ENCODE data around the gene SPAAR.
"Not testable (repeated sequence)": the region's sequence is repeated elsewhere in the genome, so short reads cannot be mapped to it uniquely, and the experiment has no call there.

SPAAR gene

DNA sequence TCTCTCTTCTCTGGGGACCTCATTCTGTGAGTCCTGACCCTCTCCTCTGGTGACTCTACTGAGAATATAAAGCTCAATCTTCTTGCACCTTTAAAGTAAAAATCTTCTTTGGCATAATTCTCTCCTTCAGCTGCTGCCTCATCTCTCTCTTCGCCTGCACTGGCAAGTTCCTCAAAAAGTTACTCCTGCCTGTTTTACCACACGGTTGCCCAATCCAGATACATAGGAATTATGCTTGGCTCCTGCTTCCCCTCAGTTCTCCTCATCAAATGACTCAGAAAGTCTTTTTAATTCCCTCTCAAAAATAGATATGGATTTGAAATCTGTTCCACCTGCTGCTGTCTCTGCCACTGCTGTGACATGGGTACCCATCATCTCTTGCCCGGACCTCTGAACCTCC, 17.6 kb upstream of the SPAAR start:
- TF ChIP-seq, protein P1, sequence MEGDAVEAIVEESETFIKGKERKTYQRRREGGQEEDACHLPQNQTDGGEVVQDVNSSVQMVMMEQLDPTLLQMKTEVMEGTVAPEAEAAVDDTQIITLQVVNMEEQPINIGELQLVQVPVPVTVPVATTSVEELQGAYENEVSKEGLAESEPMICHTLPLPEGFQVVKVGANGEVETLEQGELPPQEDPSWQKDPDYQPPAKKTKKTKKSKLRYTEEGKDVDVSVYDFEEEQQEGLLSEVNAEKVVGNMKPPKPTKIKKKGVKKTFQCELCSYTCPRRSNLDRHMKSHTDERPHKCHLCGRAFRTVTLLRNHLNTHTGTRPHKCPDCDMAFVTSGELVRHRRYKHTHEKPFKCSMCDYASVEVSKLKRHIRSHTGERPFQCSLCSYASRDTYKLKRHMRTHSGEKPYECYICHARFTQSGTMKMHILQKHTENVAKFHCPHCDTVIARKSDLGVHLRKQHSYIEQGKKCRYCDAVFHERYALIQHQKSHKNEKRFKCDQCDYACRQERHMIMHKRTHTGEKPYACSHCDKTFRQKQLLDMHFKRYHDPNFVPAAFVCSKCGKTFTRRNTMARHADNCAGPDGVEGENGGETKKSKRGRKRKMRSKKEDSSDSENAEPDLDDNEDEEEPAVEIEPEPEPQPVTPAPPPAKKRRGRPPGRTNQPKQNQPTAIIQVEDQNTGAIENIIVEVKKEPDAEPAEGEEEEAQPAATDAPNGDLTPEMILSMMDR (IDR thresholded peaks at IDR 0.05) = no peak
- H3K4me1 ChIP-seq = no peaks in the 10 kb centered on the region

DNA sequence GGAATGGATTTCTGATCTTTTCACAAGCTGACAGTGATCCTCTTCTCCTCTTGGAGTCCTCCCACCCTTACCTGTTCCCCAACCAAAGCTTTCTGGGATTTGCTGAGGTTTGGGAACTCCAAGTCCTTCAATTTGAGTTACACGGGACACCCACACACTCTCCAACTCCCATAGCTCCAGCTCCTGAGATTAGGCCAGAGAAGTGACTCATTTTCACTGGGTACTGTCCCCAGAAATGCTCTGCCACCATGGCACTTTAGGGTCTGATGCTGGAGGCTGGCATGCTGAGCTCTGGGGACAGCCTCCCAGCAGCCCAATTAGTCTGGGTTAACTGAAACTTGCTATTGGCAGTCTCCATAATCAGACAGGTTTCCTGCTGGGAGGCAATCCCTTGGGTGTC, 17.2 kb upstream of the SPAAR start:
- Histone ChIP-seq H3K27me3 (ENCODE audit: control insufficient read depth, insufficient read depth, low read length) (no peaks in the 10 kb centered on the region), H2AFZ (no peak overlapping the region), H3K9ac (no peak overlapping the region), H3K4me2 (ENCODE audit: low read length) (no peak overlapping the region), H3K36me3 (ENCODE audit: control insufficient read depth, insufficient read depth, low read length) (no peaks in the 10 kb centered on the region), H3K9me3 (ENCODE audit: control insufficient read depth, low read length) (no peaks in the 10 kb centered on the region), H3K27ac (no peak overlapping the region), H3K4me1 (no peaks in the 10 kb centered on the region), H3K79me2 (no peaks in the 10 kb centered on the region), H3K4me3 (ENCODE audit: low read depth, low read length) (no peak overlapping the region)
- TF ChIP-seq, protein P1 (IDR thresholded peaks at IDR 0.05) = no peak

More for the DNA sequence above, 17.6 kb upstream of the SPAAR start:
- H3K4me3 ChIP-seq (ENCODE audit: low read depth, low read length) = no peak overlapping the region
- no peaks in the 10 kb centered on the region for H3K79me2 ChIP-seq
- H3K9me3 ChIP-seq (ENCODE audit: control insufficient read depth, low read length) = no peaks in the 10 kb centered on the region
- H3K9ac ChIP-seq = no peak overlapping the region
- H3K27me3 ChIP-seq (ENCODE audit: control insufficient read depth, insufficient read depth, low read length) = no peaks in the 10 kb centered on the region
- no peak overlapping the region for H3K4me2 ChIP-seq (ENCODE audit: low read length)
- H3K27ac ChIP-seq = no peak overlapping the region
- H2AFZ ChIP-seq = no peak overlapping the region
- H3K36me3 ChIP-seq (ENCODE audit: control insufficient read depth, insufficient read depth, low read length) = no peaks in the 10 kb centered on the region

DNA sequence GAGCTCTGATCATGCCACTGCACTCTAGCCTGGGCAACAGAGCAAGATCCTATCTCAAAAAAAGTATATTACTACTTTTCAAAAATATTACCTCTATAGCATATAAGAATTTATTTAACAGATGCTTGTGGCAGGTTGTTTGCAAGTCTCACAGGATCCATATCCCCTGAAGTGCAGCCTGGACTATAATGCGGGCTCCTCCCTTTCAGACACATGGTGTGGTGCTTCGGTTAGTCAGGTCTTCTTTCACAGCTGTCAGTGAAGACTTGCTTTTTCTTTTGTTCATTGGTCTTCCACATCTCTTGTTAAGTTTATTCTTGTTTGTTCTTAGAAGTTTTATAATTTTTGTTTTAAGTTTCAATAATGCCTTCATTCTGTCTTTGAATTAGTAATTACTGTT, 12.7 kb upstream of the SPAAR start:
- Histone ChIP-seq H3K9ac (no peak overlapping the region), H3K4me1 (no peaks in the 10 kb centered on the region), H3K4me2 (ENCODE audit: low read length) (no peak overlapping the region), H3K36me3 (ENCODE audit: control insufficient read depth, insufficient read depth, low read length) (no peaks in the 10 kb centered on the region), H3K79me2 (no peaks in the 10 kb centered on the region), H3K27me3 (ENCODE audit: control insufficient read depth, insufficient read depth, low read length) (no peaks in the 10 kb centered on the region), H2AFZ (no peak overlapping the region), H3K9me3 (ENCODE audit: control insufficient read depth, low read length) (no peaks in the 10 kb centered on the region), H3K27ac (no peak overlapping the region), H3K4me3 (ENCODE audit: low read depth, low read length) (no peak overlapping the region)
- TF ChIP-seq, protein P1 (IDR thresholded peaks at IDR 0.05) = no peak

DNA sequence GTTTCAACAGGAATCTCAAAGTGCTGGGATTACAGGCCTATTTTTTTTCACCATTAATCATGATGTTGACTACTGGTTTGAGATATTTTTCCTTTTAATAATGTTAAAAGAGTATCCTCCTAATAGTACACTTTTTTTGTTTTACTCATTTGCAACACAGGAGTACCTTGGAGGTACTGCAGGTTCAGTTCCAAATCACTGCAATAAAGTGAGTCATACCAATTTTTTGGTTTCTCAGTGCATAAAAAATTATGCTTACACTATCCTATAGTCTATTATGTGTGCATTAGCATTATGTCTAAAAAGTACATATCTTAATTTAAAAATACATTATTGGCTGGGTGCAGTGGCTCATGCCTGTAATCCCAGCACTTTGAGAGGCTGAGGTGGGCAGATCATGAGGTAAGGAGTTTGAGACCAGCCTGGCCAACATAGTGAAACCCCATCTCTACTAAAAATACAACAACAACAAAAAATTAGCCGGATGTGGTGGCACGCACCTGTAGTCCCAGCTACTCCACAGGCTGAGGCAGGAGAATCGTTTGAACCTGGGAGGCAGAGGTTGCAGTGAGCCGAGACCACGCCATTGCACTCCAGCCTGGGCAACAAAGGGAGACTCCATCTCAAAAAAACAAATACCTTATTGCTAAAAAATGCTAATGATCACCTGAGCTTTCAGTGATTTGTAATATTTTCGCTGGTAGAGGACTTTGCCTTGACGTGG, 11.8 kb upstream of the SPAAR start:
- H3K36me3 ChIP-seq (ENCODE audit: control insufficient read depth, insufficient read depth, low read length); H3K4me3 ChIP-seq (ENCODE audit: low read depth, low read length); H3K27ac ChIP-seq: not testable (repeated sequence)

DNA sequence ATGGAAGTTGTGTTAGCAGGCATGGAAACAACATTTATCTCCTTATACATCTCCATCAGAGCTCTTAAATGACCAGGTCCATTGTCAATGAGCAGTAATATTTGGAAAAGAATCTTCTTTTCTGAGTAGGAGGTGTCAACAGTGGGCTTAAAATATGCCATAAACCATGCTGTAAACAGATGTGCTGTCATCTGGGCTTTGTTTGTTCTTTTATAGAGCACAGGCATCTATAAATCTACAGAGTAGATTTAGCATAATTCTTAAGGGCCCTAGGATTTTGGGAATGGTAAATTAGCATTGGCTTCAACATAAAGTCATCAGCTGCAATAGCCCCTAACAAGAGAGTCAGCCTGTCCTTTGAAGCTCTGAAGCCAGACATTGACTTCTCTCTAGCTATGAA, 11.0 kb upstream of the SPAAR start:
- Histone ChIP-seq H3K79me2 (no peaks in the 10 kb centered on the region), H3K9ac (no peak overlapping the region), H3K9me3 (ENCODE audit: control insufficient read depth, low read length) (no peaks in the 10 kb centered on the region), H3K4me1 (no peaks in the 10 kb centered on the region), H3K36me3 (ENCODE audit: control insufficient read depth, insufficient read depth, low read length) (no peaks in the 10 kb centered on the region), H3K4me3 (ENCODE audit: low read depth, low read length) (no peak overlapping the region), H3K27ac (no peak overlapping the region), H3K4me2 (ENCODE audit: low read length) (no peak overlapping the region), H3K27me3 (ENCODE audit: control insufficient read depth, insufficient read depth, low read length) (no peaks in the 10 kb centered on the region), H2AFZ (no peak overlapping the region)
- TF ChIP-seq, protein P1 (IDR thresholded peaks at IDR 0.05) = no peak

More for the DNA sequence above, 11.8 kb upstream of the SPAAR start:
- H3K4me1 ChIP-seq; H3K9me3 ChIP-seq (ENCODE audit: control insufficient read depth, low read length); H3K9ac ChIP-seq; H3K27me3 ChIP-seq (ENCODE audit: control insufficient read depth, insufficient read depth, low read length); H3K4me2 ChIP-seq (ENCODE audit: low read length); H3K79me2 ChIP-seq; H2AFZ ChIP-seq: not testable (repeated sequence)
